ENCODE data around the gene AQP5.

GRCh38 chr12:50013361-50014147 is 51.9 kb downstream of the AQP5 start:
- TF ChIP-seq CTCF (IDR thresholded peaks at IDR 0.05), result no peak
- no peak for TF ChIP-seq POLR2A (IDR thresholded peaks at IDR 0.05)
